ENCODE data around the gene C9orf153.

Gene C9orf153

GRCh38 chr9:86181379-86182315 is 77.8 kb downstream of the C9orf153 start:
- Mint-ChIP-seq H3K27ac (ENCODE audit: low read depth) (no peak overlapping the region), H3K9me3 (no peaks in the 10 kb centered on the region), H3K27me3 (peaks cover 27% of the 10 kb centered on the region), H3K4me1 (no peaks in the 10 kb centered on the region), H3K4me3 (no peak overlapping the region), H3K36me3 (ENCODE audit: insufficient read depth) (no peaks in the 10 kb centered on the region)
- no peak for ATAC-seq (replicated peaks; ENCODE audit: extremely low read depth, poor library complexity, severe bottlenecking)
- DNase-seq (ENCODE audit: low spot score in 2 of 2), result no peak

- H3K4me1 Mint-ChIP-seq, result no peaks in the 10 kb centered on the region
- DNase-seq (ENCODE audit: low spot score in 2 of 2), result no peak
- ATAC-seq (replicated peaks; ENCODE audit: extremely low read depth, poor library complexity, severe bottlenecking), result no peak
Measured at GRCh38 chr9:86178503-86178902, 81.0 kb downstream of the C9orf153 start.

GRCh38 chr9:86177995-86178394 is 81.5 kb downstream of the C9orf153 start:
- ATAC-seq (replicated peaks; ENCODE audit: extremely low read depth, poor library complexity, severe bottlenecking) (no peak), DNase-seq (ENCODE audit: low spot score in 2 of 2) (no peak)
- no peak overlapping the region for H3K4me3 Mint-ChIP-seq
- H3K27ac Mint-ChIP-seq (ENCODE audit: low read depth), result no peak overlapping the region
- H3K36me3 Mint-ChIP-seq (ENCODE audit: insufficient read depth), result no peaks in the 10 kb centered on the region
- no peaks in the 10 kb centered on the region for H3K4me1 Mint-ChIP-seq
- peaks cover 24% of the 10 kb centered on the region for H3K27me3 Mint-ChIP-seq
- H3K9me3 Mint-ChIP-seq, result no peaks in the 10 kb centered on the region

More at GRCh38 chr9:86178503-86178902, 81.0 kb downstream of the C9orf153 start:
- Mint-ChIP-seq H3K27ac (ENCODE audit: low read depth) (no peak overlapping the region), H3K4me3 (no peak overlapping the region), H3K36me3 (ENCODE audit: insufficient read depth) (no peaks in the 10 kb centered on the region), H3K9me3 (no peaks in the 10 kb centered on the region), H3K27me3 (peaks cover 24% of the 10 kb centered on the region)

- ATAC-seq (replicated peaks; ENCODE audit: extremely low read depth, poor library complexity, severe bottlenecking) (no peak), DNase-seq (ENCODE audit: low spot score in 2 of 2) (no peak)
- peaks cover 30% of the 10 kb centered on the region for H3K27me3 Mint-ChIP-seq
- no peak overlapping the region for H3K27ac Mint-ChIP-seq (ENCODE audit: low read depth)
- no peak overlapping the region for H3K4me3 Mint-ChIP-seq
- H3K4me1 Mint-ChIP-seq, result no peaks in the 10 kb centered on the region
- no peaks in the 10 kb centered on the region for H3K36me3 Mint-ChIP-seq (ENCODE audit: insufficient read depth)
- H3K9me3 Mint-ChIP-seq, result no peaks in the 10 kb centered on the region
Measured at GRCh38 chr9:86176468-86176867, 83.0 kb downstream of the C9orf153 start.

GRCh38 chr9:86175743-86176456 is 83.6 kb downstream of the C9orf153 start:
- no peak for DNase-seq (ENCODE audit: low spot score in 2 of 2)
- Mint-ChIP-seq H3K4me3 (no peak overlapping the region), H3K4me1 (no peaks in the 10 kb centered on the region), H3K27me3 (peaks cover 32% of the 10 kb centered on the region), H3K36me3 (ENCODE audit: insufficient read depth) (no peaks in the 10 kb centered on the region), H3K9me3 (no peaks in the 10 kb centered on the region), H3K27ac (ENCODE audit: low read depth) (no peak overlapping the region)
- no peak for ATAC-seq (replicated peaks; ENCODE audit: extremely low read depth, poor library complexity, severe bottlenecking)

- Mint-ChIP-seq H3K27ac (ENCODE audit: low read depth) (no peak overlapping the region), H3K9me3 (no peaks in the 10 kb centered on the region), H3K4me1 (no peaks in the 10 kb centered on the region), H3K4me3 (no peak overlapping the region), H3K36me3 (ENCODE audit: insufficient read depth) (no peaks in the 10 kb centered on the region), H3K27me3 (peaks cover 32% of the 10 kb centered on the region)
- DNase-seq (ENCODE audit: low spot score in 2 of 2), result no peak
- no peak for ATAC-seq (replicated peaks; ENCODE audit: extremely low read depth, poor library complexity, severe bottlenecking)
Measured at GRCh38 chr9:86175223-86175622, 84.2 kb downstream of the C9orf153 start.
